ENCODE data around the gene GON4L.
"Not testable (repeated sequence)": the region's sequence is repeated elsewhere in the genome, so short reads cannot be mapped to it uniquely, and the experiment has no call there.

Gene GON4L

DNA sequence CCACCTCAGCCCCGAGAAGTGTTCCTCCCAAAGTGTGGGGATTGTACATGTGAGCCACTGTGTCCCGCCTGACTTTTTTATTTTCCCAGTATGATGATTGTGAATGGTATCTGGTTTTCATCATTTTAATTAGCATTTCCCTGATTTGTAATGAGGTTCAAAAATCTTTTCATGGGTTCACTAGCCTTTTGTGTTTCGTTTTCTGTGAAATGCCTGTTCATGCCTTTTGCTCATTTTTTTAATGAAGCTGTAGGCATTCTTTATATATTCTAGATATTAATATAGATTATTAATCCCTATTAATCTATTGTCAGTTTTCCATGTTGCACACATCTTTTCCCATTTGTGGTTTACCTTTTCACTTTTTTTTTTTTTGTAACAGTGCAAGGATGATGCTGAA, 147.6 kb downstream of the GON4L start:
- ChIA-PET POLR2A (no interaction called here), CTCF (interaction anchor here (0.7 kb wide), 1 partner anchor 27 kb away, joined by 5 read pairs; no protein-coding TSS in a partner anchor)
- Histone ChIP-seq H3K4me3 (ENCODE audit: low read depth, low read length) (no peak overlapping the region), H3K9me3 (ENCODE audit: control insufficient read depth, insufficient read depth, low read depth, low read length) (no peaks in the 10 kb centered on the region), H3K27ac (ENCODE audit: extremely low read depth, low read depth, low read length) (no peak overlapping the region), H3K4me1 (ENCODE audit: control insufficient read depth, insufficient read depth, low read length) (no peaks in the 10 kb centered on the region), H3K36me3 (ENCODE audit: control insufficient read depth in 2 of 2, insufficient read depth in 1 of 2, low read length in 2 of 2) (peaks cover 7 to 24% of the 10 kb centered on the region in 2 experiments; a peak in 2 of 3 replicates)
- TF ChIP-seq ZNF175 (tag by site-specific recombination; IDR thresholded peaks at IDR 0.05) (no peak), ZBTB20 (tag by site-specific recombination; IDR thresholded peaks at IDR 0.05) (no peak), PRDM1 (tag by site-specific recombination; IDR thresholded peaks at IDR 0.05) (no peak), KLF16 (tag by site-specific recombination; IDR thresholded peaks at IDR 0.05) (no peak), ZNF214 (tag by site-specific recombination; IDR thresholded peaks at IDR 0.05; ENCODE audit: borderline replicate concordance) (no peak), ZNF768 (tag by site-specific recombination; IDR thresholded peaks at IDR 0.05) (no peak), ZNF76 (tag by site-specific recombination; IDR thresholded peaks at IDR 0.05; ENCODE audit: borderline replicate concordance, low read depth) (no peak), ZNF121 (tag by site-specific recombination; IDR thresholded peaks at IDR 0.05) (no peak), ZNF274 (IDR thresholded peaks at IDR 0.05; ENCODE audit: low read length) (no peak), ZNF274 (tag by site-specific recombination; IDR thresholded peaks at IDR 0.05; ENCODE audit: borderline replicate concordance) (no peak), ZBTB1 (tag by site-specific recombination; IDR thresholded peaks at IDR 0.05) (no peak), RBAK (tag by site-specific recombination; IDR thresholded peaks at IDR 0.05) (no peak), ZNF10 (tag by site-specific recombination; IDR thresholded peaks at IDR 0.05) (no peak), KLF1 (tag by site-specific recombination; IDR thresholded peaks at IDR 0.05) (no peak), ZNF398 (tag by site-specific recombination; IDR thresholded peaks at IDR 0.05) (no peak), SETDB1 (IDR thresholded peaks at IDR 0.05; ENCODE audit: insufficient read length, low read length) (no peak), ZNF548 (tag by site-specific recombination; IDR thresholded peaks at IDR 0.05) (no peak), ZNF133 (tag by site-specific recombination; IDR thresholded peaks at IDR 0.05) (no peak), ZNF169 (tag by site-specific recombination; IDR thresholded peaks at IDR 0.05) (no peak), HOXA7 (CRISPR knock-in tag; IDR thresholded peaks at IDR 0.05; ENCODE audit: borderline replicate concordance) (no peak)

DNA sequence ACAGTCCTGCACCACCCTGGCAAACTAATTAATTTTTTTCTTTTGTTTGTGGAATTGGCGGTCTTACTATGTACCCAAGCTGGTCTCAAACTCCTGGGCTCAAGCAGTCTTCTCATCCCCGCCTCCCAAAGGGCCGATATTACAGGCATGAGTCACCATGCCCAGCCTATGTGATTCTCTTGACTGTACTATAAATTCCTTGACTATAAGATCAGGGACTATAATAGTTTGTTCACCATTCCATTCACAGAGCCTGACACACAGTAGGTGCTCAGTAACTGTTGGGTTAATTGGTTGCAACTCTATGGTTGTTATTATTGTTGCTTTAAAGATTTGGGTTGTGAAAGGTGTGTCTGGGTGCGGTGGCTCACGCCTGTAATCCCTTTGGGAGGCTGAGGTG, 150.9 kb downstream of the GON4L start:
- H3K36me3 ChIP-seq (ENCODE audit: control insufficient read depth in 2 of 2, insufficient read depth in 1 of 2, low read length in 2 of 2), result peaks cover 5 to 7% of the 10 kb centered on the region in 2 experiments; a peak in 2 of 3 replicates
- TF ChIP-seq ZNF488 (tag by site-specific recombination; IDR thresholded peaks at IDR 0.05) (no peak), KLF17 (tag by site-specific recombination; IDR thresholded peaks at IDR 0.05) (no peak), ZNF184 (tag by site-specific recombination; IDR thresholded peaks at IDR 0.05) (no peak), KLF1 (tag by site-specific recombination; IDR thresholded peaks at IDR 0.05) (peak; percentile 29; the same call in 1 of the 2 replicates), ZNF292 (tag by site-specific recombination; IDR thresholded peaks at IDR 0.05; ENCODE audit: borderline replicate concordance, low read depth) (no peak), RBAK (tag by site-specific recombination; IDR thresholded peaks at IDR 0.05) (no peak)
- H3K4me1 ChIP-seq (ENCODE audit: control insufficient read depth, insufficient read depth, low read length), result no peaks in the 10 kb centered on the region
- CTCF ChIA-PET, result interaction anchor here (0.7 to 0.8 kb wide), 2 partner anchors 9 to 87 kb away, joined by 3 read pairs; no protein-coding TSS in a partner anchor
- POLR2A ChIA-PET, result no interaction called here
- no peaks in the 10 kb centered on the region for H3K9me3 ChIP-seq (ENCODE audit: control insufficient read depth, insufficient read depth, low read depth, low read length)
- no peak overlapping the region for H3K27ac ChIP-seq (ENCODE audit: extremely low read depth, low read depth, low read length)
- H3K4me3 ChIP-seq (ENCODE audit: low read depth, low read length), result no peak overlapping the region

- POLR2A ChIA-PET; H3K4me1 ChIP-seq (ENCODE audit: control insufficient read depth, insufficient read depth, low read length); H3K27ac ChIP-seq (ENCODE audit: extremely low read depth, low read depth, low read length); H3K4me3 ChIP-seq (ENCODE audit: low read depth, low read length); H3K9me3 ChIP-seq (ENCODE audit: control insufficient read depth, insufficient read depth, low read depth, low read length); H3K36me3 ChIP-seq (ENCODE audit: control insufficient read depth in 2 of 2, insufficient read depth in 1 of 2, low read length in 2 of 2): not testable (repeated sequence)
- CTCF ChIA-PET, result interaction anchor here (0.6 kb wide), 1 partner anchor 578 kb away, joined by 3 read pairs; no protein-coding TSS in a partner anchor
These were observed 152.6 kb downstream of the GON4L start for GRCh38 chr1:155704414-155704813.

All from HEK293 (cell line).